HepG2 (cell line): Measurements from ENCODE around the gene TTLL10. TPM values are rescaled to one million over a fixed set of nuclear protein-coding genes. Genes with fewer than 3 reads are reported as not detected.
A peak's percentile ranks its signal among the peaks of the same experiment; 100 is the strongest.

Source experiments
- CAMTA2 ChIP-seq: sonication (generic); formaldehyde crosslinking; IDR thresholded peaks from 2 replicates; pipeline ENCODE4 v1.4.0; 2020; ENCODE audit warnings: mild to moderate bottlenecking, missing genetic modification reagents, borderline replicate concordance
- CENPT ChIP-seq: sonication (generic); formaldehyde crosslinking; IDR thresholded peaks from 2 replicates; pipeline ENCODE4 v1.8.0; 2022; ENCODE audit warnings: low read depth, mild to moderate bottlenecking, moderate library complexity, missing genetic modification reagents
- JUND ChIP-seq: sonication (generic); formaldehyde crosslinking; IDR thresholded peaks from 2 replicates; pipeline ENCODE4 v1.8.0; 2022; ENCODE audit warnings: mild to moderate bottlenecking, missing genetic modification reagents
- TAF15 ChIP-seq: fragments of 200-400 bp; formaldehyde crosslinking; IDR thresholded peaks from one replicate; pipeline ENCODE4 v1.6.1; 2018; ENCODE audit warnings: mild to moderate bottlenecking, low read depth, low read length; ENCODE audit not compliant: poor library complexity, severe bottlenecking
- TFDP1 ChIP-seq: IDR thresholded peaks from 2 replicates; pipeline ENCODE4 v1.6.1; 2016; ENCODE audit warnings: missing compliant biosample characterization, missing genetic modification reagents, borderline replicate concordance
- ZBTB7A ChIP-seq: sonication (generic); formaldehyde crosslinking; IDR thresholded peaks from 2 replicates; pipeline ENCODE4 v1.8.0; 2022; ENCODE audit warnings: mild to moderate bottlenecking, missing genetic modification reagents
- ZNF224 ChIP-seq: sonication (generic); formaldehyde crosslinking; IDR thresholded peaks from 2 replicates; pipeline ENCODE4 v1.5.0; 2020; ENCODE audit warnings: mild to moderate bottlenecking, missing genetic modification reagents
- ZNF230 ChIP-seq: sonication (generic); formaldehyde crosslinking; IDR thresholded peaks from 2 replicates; pipeline ENCODE4 v1.4.0; 2020; ENCODE audit warnings: mild to moderate bottlenecking, missing genetic modification reagents
- ZNF44 ChIP-seq: sonication (generic); formaldehyde crosslinking; IDR thresholded peaks from 2 replicates; pipeline ENCODE4 v1.5.1; 2020; ENCODE audit warnings: mild to moderate bottlenecking, missing genetic modification reagents
- ZNF446 ChIP-seq: sonication (generic); formaldehyde crosslinking; IDR thresholded peaks from 2 replicates; pipeline ENCODE4 v1.5.0; 2020; ENCODE audit warnings: mild to moderate bottlenecking, missing genetic modification reagents
- ZNF451 ChIP-seq: sonication (generic); formaldehyde crosslinking; IDR thresholded peaks from 2 replicates; pipeline ENCODE4 v1.5.0; 2020; ENCODE audit warnings: mild to moderate bottlenecking, missing genetic modification reagents
- ZNF891 ChIP-seq: sonication (generic); formaldehyde crosslinking; IDR thresholded peaks from 2 replicates; pipeline ENCODE4 v1.5.0; 2020; ENCODE audit warnings: mild to moderate bottlenecking, missing genetic modification reagents
- polyA plus RNA-seq, 8 experiments: library from polyadenylated mRNA; depleted of rRNA in 3 of 8; stranded (reverse) in 7 of 8; unstranded in 1 of 8; fragments of >200 nt; fragmentation: Illumina TruSeq in 4 of 8; extraction: Trizol in 4 of 8; gene quantifications; 2 replicates each; pipeline versions ENCODE4 v1.2.1 to v1.2.3, GENCODE V29; 2011 to 2016; ENCODE audit warnings: low read depth in 4 of 8, missing spikeins in 1 of 8, mixed read lengths in 1 of 8; ENCODE audit not compliant: insufficient read depth in 1 of 8
- total RNA-seq, 5 experiments: library from RNA; depleted of rRNA; stranded (reverse); fragments of >200 nt; fragmentation: Illumina TruSeq; extraction: Trizol; gene quantifications; 2 replicates each; pipeline ENCODE4 v1.2.3, GENCODE V29; 2016; ENCODE audit warnings: low read depth in 1 of 5
- TF ChIP-seq, protein P1 (sequence below): sonication (generic); formaldehyde crosslinking; IDR thresholded peaks from 2 replicates; pipeline ENCODE4 v1.4.0; 2020; ENCODE audit warnings: low read depth, missing genetic modification reagents

The TTLL10 gene
- total and polyA plus RNA-seq, 2 of the 13 experiments (the other 11 are each of a cell fraction or from before 2014, with no cell fraction given), result not detected

DNA sequence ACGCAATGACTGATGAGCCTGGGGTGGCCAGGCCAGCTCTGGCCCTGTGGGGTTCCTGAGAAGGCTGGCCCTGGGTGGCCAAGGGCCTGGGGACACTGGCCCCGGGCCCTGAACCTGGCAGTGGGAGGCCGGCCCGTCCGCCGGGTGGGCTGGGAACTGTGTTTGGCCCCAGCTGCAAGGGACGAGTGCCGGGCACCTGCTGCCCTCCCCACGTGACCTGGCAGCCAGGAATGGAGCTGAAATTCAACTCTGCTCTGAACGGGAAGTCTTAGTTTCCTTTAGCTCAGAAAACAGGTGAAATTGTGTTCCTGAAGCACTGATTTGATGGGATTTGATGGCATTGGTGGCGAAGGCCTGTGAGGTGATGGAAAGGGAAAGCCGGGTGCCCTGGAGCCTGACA, 8.2 kb upstream of the TTLL10 start (continued):
- TF ChIP-seq ZNF224 (CRISPR knock-in tag), result 0 out of 2 replicates have a peak, but pooled peaks have one; percentile 40
- no peak for TF ChIP-seq TAF15
- 0 out of 2 replicates have a peak, but pooled peaks have one; percentile 59 for TF ChIP-seq ZNF230 (CRISPR knock-in tag)
- TF ChIP-seq JUND (CRISPR knock-in tag), result no peak
- 0 out of 2 replicates have a peak, but pooled peaks have one; percentile 30 for TF ChIP-seq ZBTB7A (CRISPR knock-in tag)
- 0 out of 2 replicates have a peak, but pooled peaks have one; percentile 40 for TF ChIP-seq ZNF891 (CRISPR knock-in tag)
- no peak for TF ChIP-seq ZNF451 (CRISPR knock-in tag)
- TF ChIP-seq CAMTA2 (CRISPR knock-in tag), result no peak
- TF ChIP-seq TFDP1 (CRISPR knock-in tag), result no peak
- TF ChIP-seq ZNF446 (CRISPR knock-in tag), result 0 out of 2 replicates have a peak, but pooled peaks have one; percentile 14
- no peak for TF ChIP-seq CENPT (CRISPR knock-in tag)
- TF ChIP-seq ZNF44 (CRISPR knock-in tag), result no peak
- TF ChIP-seq, protein P1, sequence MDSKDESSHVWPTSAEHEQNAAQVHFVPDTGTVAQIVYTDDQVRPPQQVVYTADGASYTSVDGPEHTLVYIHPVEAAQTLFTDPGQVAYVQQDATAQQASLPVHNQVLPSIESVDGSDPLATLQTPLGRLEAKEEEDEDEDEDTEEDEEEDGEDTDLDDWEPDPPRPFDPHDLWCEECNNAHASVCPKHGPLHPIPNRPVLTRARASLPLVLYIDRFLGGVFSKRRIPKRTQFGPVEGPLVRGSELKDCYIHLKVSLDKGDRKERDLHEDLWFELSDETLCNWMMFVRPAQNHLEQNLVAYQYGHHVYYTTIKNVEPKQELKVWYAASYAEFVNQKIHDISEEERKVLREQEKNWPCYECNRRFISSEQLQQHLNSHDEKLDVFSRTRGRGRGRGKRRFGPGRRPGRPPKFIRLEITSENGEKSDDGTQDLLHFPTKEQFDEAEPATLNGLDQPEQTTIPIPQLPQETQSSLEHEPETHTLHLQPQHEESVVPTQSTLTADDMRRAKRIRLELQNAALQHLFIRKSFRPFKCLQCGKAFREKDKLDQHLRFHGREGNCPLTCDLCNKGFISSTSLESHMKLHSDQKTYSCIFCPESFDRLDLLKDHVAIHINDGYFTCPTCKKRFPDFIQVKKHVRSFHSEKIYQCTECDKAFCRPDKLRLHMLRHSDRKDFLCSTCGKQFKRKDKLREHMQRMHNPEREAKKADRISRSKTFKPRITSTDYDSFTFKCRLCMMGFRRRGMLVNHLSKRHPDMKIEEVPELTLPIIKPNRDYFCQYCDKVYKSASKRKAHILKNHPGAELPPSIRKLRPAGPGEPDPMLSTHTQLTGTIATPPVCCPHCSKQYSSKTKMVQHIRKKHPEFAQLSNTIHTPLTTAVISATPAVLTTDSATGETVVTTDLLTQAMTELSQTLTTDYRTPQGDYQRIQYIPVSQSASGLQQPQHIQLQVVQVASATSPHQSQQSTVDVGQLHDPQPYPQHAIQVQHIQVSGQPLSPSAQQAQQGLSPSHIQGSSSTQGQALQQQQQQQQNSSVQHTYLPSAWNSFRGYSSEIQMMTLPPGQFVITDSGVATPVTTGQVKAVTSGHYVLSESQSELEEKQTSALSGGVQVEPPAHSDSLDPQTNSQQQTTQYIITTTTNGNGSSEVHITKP (CRISPR knock-in tag), result no peak
